ENCODE measurements around the gene RHOF. TPM values are rescaled to one million over a fixed set of nuclear protein-coding genes. Genes with fewer than 3 reads are reported as not detected.

The RHOF gene
- total and polyA plus RNA-seq, 2 of the 13 experiments (the other 11 are each of a cell fraction or from before 2014, with no cell fraction given): 14.6 to 32.2 TPM

DNA sequence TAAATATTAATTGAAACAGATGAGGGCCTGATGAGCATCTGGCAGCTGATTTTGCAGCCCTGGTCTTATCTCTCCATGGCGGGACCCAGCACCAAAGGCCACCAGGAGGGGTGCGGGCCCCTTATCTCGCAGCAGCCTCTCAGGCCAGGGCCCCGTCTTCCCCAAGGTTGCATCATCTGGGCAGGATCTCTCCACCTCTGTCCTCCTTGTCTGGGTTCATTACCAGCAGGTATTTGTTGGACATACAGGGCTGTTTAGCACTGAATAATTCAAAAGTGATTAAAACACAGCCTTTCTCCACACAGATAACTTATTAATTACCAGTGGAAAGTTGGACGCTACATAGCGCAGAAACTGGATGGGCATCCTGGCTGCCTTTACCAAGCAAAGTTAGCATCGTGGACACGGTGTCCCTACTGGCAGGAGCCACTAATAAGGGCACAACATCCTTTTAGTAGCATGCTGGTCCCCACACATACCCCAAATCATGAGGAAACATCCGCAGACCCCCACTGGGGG, 55.1 kb downstream of the RHOF start:
- 86% methylated on average over 5 of the region's 9 CpGs for WGBS (ENCODE audit: low lambda C conversion rate)
- H2AFZ ChIP-seq (ENCODE audit: low read length): no peak overlapping the region
- H3K27me3 ChIP-seq (ENCODE audit: control insufficient read depth in 1 of 2, insufficient read depth in 2 of 2, low read length in 2 of 2): no peaks in the 10 kb centered on the region
- no peaks in the 10 kb centered on the region for H3K79me2 ChIP-seq (ENCODE audit: insufficient read depth, low read length)
- in situ Hi-C loops (cut with HindIII; ENCODE audit: extremely low pct_ligation_motif_present, low pct_unique_long_range_greater_than_20kb) (no loop called here), intact Hi-C loops (cut with micrococcal nuclease; ENCODE audit: unreplicated experiment) (no loop called here)
- no peaks in the 10 kb centered on the region for H4K20me1 ChIP-seq (ENCODE audit: insufficient read depth, low read length)
- no peak overlapping the region for H3K9ac ChIP-seq (ENCODE audit: insufficient read depth, low read depth, low read length)
- H3K4me2 ChIP-seq (ENCODE audit: low read depth, low read length): no peak overlapping the region
- FAIRE-seq: no peak
- TF ChIP-seq CEBPB (IDR thresholded peaks at IDR 0.05; ENCODE audit: borderline replicate concordance, low read depth, low read length) (peak; percentile 30; the same call in 1 of the 2 replicates), RFX1 (IDR thresholded peaks at IDR 0.05) (no peak)
- TF ChIP-seq, protein P1, sequence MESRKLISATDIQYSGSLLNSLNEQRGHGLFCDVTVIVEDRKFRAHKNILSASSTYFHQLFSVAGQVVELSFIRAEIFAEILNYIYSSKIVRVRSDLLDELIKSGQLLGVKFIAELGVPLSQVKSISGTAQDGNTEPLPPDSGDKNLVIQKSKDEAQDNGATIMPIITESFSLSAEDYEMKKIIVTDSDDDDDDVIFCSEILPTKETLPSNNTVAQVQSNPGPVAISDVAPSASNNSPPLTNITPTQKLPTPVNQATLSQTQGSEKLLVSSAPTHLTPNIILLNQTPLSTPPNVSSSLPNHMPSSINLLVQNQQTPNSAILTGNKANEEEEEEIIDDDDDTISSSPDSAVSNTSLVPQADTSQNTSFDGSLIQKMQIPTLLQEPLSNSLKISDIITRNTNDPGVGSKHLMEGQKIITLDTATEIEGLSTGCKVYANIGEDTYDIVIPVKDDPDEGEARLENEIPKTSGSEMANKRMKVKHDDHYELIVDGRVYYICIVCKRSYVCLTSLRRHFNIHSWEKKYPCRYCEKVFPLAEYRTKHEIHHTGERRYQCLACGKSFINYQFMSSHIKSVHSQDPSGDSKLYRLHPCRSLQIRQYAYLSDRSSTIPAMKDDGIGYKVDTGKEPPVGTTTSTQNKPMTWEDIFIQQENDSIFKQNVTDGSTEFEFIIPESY (CRISPR knock-in tag; IDR thresholded peaks at IDR 0.05): peak; percentile 36; the same call in 1 of the 2 replicates
- no peak overlapping the region for H3K27ac ChIP-seq (ENCODE audit: extremely low read length, insufficient read depth, low read length)
- CTCF ChIA-PET (ENCODE audit: low intra/inter-chr PET ratio, low total read pairs): no interaction called here
- H3K9me3 ChIP-seq (ENCODE audit: low read length): no peaks in the 10 kb centered on the region
- H3K36me3 ChIP-seq (replicated peaks in 1 of 2; ENCODE audit: control insufficient read depth in 1 of 2, insufficient read depth in 2 of 2, low read length in 2 of 2): peaks cover 0 to 3% of the 10 kb centered on the region in 2 experiments; a peak in 2 of 5 replicates
- POLR2A ChIA-PET: no interaction called here
- no TSS peak for BruUV-seq (replicated peaks)
- H3K4me3 ChIP-seq (replicated peaks in 1 of 3; ENCODE audit: insufficient read depth in 1 of 3, low read depth in 2 of 3, low read length in 3 of 3): no peak overlapping the region
- no peak for ATAC-seq
- DNase-seq (ENCODE audit: low spot score): no peak
- H3K4me1 ChIP-seq (ENCODE audit: insufficient read depth, low read length): peaks cover 19% of the 10 kb centered on the region

DNA sequence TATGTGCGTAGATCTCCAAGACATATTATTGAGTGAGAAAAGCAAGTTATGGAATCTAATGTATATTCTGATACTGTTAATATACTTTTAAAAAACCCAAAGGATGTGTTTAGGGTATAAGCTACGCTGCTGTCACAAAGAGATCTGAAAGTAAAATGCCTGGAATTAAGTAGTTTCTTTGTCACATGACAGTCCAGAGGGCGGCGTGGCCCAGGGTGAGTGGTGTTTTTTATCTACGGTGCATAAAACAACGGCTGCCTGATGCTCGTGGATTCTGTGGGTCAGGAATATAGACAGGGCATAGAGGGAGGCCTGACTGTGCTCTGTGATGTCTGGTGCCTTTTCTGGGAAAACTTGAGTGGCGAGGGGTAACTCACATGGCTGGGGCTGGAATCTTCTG, 59.6 kb downstream of the RHOF start:
- no peak overlapping the region for H3K4me2 ChIP-seq (ENCODE audit: low read depth, low read length)
- no peaks in the 10 kb centered on the region for H3K9me3 ChIP-seq (ENCODE audit: low read length)
- no peaks in the 10 kb centered on the region for H3K79me2 ChIP-seq (ENCODE audit: insufficient read depth, low read length)
- no peak for ATAC-seq
- H4K20me1 ChIP-seq (ENCODE audit: insufficient read depth, low read length): no peaks in the 10 kb centered on the region
- H3K27me3 ChIP-seq (ENCODE audit: control insufficient read depth in 1 of 2, insufficient read depth in 2 of 2, low read length in 2 of 2): no peaks in the 10 kb centered on the region
- H2AFZ ChIP-seq (ENCODE audit: low read length): no peak overlapping the region
- H3K9ac ChIP-seq (ENCODE audit: insufficient read depth, low read depth, low read length): no peak overlapping the region
- peaks cover 9% of the 10 kb centered on the region; the same call in 1 of the 2 replicates for H3K4me1 ChIP-seq (ENCODE audit: insufficient read depth, low read length)
- WGBS (ENCODE audit: low lambda C conversion rate): 91% methylated on average over 8 of the region's 8 CpGs
- no peak overlapping the region for H3K4me3 ChIP-seq (replicated peaks in 1 of 3; ENCODE audit: insufficient read depth in 1 of 3, low read depth in 2 of 3, low read length in 3 of 3)
- in situ Hi-C loops (cut with HindIII; ENCODE audit: extremely low pct_ligation_motif_present, low pct_unique_long_range_greater_than_20kb): no loop called here
- intact Hi-C loops (cut with micrococcal nuclease; ENCODE audit: unreplicated experiment): no loop called here
- DNase-seq (ENCODE audit: low spot score): no peak
- ChIA-PET CTCF (ENCODE audit: low intra/inter-chr PET ratio, low total read pairs) (no interaction called here), POLR2A (no interaction called here)
- H3K27ac ChIP-seq (ENCODE audit: extremely low read length, insufficient read depth, low read length): no peak overlapping the region
- BruUV-seq (replicated peaks): no TSS peak
- H3K36me3 ChIP-seq (replicated peaks in 1 of 2; ENCODE audit: control insufficient read depth in 1 of 2, insufficient read depth in 2 of 2, low read length in 2 of 2): peaks cover 0 to 3% of the 10 kb centered on the region in 2 experiments; a peak in 2 of 5 replicates
- FAIRE-seq: no peak
- TF ChIP-seq, protein P2, sequence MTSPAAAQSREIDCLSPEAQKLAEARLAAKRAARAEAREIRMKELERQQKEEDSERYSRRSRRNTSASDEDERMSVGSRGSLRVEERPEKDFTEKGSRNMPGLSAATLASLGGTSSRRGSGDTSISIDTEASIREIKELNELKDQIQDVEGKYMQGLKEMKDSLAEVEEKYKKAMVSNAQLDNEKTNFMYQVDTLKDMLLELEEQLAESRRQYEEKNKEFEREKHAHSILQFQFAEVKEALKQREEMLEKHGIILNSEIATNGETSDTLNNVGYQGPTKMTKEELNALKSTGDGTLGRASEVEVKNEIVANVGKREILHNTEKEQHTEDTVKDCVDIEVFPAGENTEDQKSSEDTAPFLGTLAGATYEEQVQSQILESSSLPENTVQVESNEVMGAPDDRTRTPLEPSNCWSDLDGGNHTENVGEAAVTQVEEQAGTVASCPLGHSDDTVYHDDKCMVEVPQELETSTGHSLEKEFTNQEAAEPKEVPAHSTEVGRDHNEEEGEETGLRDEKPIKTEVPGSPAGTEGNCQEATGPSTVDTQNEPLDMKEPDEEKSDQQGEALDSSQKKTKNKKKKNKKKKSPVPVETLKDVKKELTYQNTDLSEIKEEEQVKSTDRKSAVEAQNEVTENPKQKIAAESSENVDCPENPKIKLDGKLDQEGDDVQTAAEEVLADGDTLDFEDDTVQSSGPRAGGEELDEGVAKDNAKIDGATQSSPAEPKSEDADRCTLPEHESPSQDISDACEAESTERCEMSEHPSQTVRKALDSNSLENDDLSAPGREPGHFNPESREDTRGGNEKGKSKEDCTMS (CRISPR knock-in tag; conservative IDR thresholded peaks at IDR 0.05): no peak
- TF ChIP-seq, protein P3, sequence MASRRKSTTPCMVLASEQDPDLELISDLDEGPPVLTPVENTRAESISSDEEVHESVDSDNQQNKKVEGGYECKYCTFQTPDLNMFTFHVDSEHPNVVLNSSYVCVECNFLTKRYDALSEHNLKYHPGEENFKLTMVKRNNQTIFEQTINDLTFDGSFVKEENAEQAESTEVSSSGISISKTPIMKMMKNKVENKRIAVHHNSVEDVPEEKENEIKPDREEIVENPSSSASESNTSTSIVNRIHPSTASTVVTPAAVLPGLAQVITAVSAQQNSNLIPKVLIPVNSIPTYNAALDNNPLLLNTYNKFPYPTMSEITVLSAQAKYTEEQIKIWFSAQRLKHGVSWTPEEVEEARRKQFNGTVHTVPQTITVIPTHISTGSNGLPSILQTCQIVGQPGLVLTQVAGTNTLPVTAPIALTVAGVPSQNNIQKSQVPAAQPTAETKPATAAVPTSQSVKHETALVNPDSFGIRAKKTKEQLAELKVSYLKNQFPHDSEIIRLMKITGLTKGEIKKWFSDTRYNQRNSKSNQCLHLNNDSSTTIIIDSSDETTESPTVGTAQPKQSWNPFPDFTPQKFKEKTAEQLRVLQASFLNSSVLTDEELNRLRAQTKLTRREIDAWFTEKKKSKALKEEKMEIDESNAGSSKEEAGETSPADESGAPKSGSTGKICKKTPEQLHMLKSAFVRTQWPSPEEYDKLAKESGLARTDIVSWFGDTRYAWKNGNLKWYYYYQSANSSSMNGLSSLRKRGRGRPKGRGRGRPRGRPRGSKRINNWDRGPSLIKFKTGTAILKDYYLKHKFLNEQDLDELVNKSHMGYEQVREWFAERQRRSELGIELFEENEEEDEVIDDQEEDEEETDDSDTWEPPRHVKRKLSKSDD (CRISPR knock-in tag; IDR thresholded peaks at IDR 0.05; ENCODE audit: low read depth): no peak
- TF ChIP-seq, protein P4, sequence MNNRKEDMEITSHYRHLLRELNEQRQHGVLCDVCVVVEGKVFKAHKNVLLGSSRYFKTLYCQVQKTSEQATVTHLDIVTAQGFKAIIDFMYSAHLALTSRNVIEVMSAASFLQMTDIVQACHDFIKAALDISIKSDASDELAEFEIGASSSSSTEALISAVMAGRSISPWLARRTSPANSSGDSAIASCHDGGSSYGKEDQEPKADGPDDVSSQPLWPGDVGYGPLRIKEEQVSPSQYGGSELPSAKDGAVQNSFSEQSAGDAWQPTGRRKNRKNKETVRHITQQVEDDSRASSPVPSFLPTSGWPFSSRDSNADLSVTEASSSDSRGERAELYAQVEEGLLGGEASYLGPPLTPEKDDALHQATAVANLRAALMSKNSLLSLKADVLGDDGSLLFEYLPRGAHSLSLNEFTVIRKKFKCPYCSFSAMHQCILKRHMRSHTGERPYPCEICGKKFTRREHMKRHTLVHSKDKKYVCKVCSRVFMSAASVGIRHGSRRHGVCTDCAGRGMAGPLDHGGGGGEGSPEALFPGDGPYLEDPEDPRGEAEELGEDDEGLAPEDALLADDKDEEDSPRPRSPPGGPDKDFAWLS (CRISPR knock-in tag; IDR thresholded peaks at IDR 0.05; ENCODE audit: borderline replicate concordance): no peak

Measured in HepG2 (cell line).